ENCODE data around the gene SPAG16.

Gene SPAG16

GRCh38 chr2:213237787-213238186 is 46.5 kb upstream of the SPAG16 start:
- TF ChIP-seq PPARA (CRISPR knock-in tag; IDR thresholded peaks at IDR 0.05; ENCODE audit: borderline replicate concordance) (no peak), PATZ1 (CRISPR knock-in tag; IDR thresholded peaks at IDR 0.05; ENCODE audit: borderline replicate concordance) (no peak), ESRRG (CRISPR knock-in tag; IDR thresholded peaks at IDR 0.05) (no peak), ZFP3 (CRISPR knock-in tag; IDR thresholded peaks at IDR 0.05) (no peak), BACH2 (CRISPR knock-in tag; IDR thresholded peaks at IDR 0.05; ENCODE audit: borderline replicate concordance) (no peak), ARNTL (CRISPR knock-in tag; IDR thresholded peaks at IDR 0.05; ENCODE audit: borderline replicate concordance, low read depth) (no peak), GLIS3 (CRISPR knock-in tag; IDR thresholded peaks at IDR 0.05) (no peak), ZC3H10 (CRISPR knock-in tag; IDR thresholded peaks at IDR 0.05) (no peak), TCF4 (CRISPR knock-in tag; IDR thresholded peaks at IDR 0.05; ENCODE audit: borderline replicate concordance) (no peak), ISL1 (CRISPR knock-in tag; IDR thresholded peaks at IDR 0.05) (no peak), ZNF565 (CRISPR knock-in tag; conservative IDR thresholded peaks at IDR 0.05; ENCODE audit: low read depth) (no peak), POU6F1 (CRISPR knock-in tag; IDR thresholded peaks at IDR 0.05; ENCODE audit: borderline replicate concordance, low read depth) (no peak), ZFP30 (CRISPR knock-in tag; IDR thresholded peaks at IDR 0.05) (no peak), OSR1 (CRISPR knock-in tag; IDR thresholded peaks at IDR 0.05) (no peak), RARB (CRISPR knock-in tag; IDR thresholded peaks at IDR 0.05) (no peak), CSRNP3 (CRISPR knock-in tag; IDR thresholded peaks at IDR 0.05) (no peak), TOX (CRISPR knock-in tag; IDR thresholded peaks at IDR 0.05; ENCODE audit: borderline replicate concordance) (no peak), ZNF70 (CRISPR knock-in tag; IDR thresholded peaks at IDR 0.05) (no peak)
- TF ChIP-seq, protein P1, sequence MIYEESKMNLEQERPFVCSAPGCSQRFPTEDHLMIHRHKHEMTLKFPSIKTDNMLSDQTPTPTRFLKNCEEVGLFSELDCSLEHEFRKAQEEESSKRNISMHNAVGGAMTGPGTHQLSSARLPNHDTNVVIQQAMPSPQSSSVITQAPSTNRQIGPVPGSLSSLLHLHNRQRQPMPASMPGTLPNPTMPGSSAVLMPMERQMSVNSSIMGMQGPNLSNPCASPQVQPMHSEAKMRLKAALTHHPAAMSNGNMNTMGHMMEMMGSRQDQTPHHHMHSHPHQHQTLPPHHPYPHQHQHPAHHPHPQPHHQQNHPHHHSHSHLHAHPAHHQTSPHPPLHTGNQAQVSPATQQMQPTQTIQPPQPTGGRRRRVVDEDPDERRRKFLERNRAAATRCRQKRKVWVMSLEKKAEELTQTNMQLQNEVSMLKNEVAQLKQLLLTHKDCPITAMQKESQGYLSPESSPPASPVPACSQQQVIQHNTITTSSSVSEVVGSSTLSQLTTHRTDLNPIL (CRISPR knock-in tag; IDR thresholded peaks at IDR 0.05; ENCODE audit: low read depth) = no peak
- TF ChIP-seq, protein P2, sequence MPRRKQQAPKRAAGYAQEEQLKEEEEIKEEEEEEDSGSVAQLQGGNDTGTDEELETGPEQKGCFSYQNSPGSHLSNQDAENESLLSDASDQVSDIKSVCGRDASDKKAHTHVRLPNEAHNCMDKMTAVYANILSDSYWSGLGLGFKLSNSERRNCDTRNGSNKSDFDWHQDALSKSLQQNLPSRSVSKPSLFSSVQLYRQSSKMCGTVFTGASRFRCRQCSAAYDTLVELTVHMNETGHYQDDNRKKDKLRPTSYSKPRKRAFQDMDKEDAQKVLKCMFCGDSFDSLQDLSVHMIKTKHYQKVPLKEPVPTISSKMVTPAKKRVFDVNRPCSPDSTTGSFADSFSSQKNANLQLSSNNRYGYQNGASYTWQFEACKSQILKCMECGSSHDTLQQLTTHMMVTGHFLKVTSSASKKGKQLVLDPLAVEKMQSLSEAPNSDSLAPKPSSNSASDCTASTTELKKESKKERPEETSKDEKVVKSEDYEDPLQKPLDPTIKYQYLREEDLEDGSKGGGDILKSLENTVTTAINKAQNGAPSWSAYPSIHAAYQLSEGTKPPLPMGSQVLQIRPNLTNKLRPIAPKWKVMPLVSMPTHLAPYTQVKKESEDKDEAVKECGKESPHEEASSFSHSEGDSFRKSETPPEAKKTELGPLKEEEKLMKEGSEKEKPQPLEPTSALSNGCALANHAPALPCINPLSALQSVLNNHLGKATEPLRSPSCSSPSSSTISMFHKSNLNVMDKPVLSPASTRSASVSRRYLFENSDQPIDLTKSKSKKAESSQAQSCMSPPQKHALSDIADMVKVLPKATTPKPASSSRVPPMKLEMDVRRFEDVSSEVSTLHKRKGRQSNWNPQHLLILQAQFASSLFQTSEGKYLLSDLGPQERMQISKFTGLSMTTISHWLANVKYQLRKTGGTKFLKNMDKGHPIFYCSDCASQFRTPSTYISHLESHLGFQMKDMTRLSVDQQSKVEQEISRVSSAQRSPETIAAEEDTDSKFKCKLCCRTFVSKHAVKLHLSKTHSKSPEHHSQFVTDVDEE (CRISPR knock-in tag; IDR thresholded peaks at IDR 0.05) = no peak
- 0 out of 3 replicates have a peak, but pooled peaks have one; percentile 20 for ATAC-seq

DNA sequence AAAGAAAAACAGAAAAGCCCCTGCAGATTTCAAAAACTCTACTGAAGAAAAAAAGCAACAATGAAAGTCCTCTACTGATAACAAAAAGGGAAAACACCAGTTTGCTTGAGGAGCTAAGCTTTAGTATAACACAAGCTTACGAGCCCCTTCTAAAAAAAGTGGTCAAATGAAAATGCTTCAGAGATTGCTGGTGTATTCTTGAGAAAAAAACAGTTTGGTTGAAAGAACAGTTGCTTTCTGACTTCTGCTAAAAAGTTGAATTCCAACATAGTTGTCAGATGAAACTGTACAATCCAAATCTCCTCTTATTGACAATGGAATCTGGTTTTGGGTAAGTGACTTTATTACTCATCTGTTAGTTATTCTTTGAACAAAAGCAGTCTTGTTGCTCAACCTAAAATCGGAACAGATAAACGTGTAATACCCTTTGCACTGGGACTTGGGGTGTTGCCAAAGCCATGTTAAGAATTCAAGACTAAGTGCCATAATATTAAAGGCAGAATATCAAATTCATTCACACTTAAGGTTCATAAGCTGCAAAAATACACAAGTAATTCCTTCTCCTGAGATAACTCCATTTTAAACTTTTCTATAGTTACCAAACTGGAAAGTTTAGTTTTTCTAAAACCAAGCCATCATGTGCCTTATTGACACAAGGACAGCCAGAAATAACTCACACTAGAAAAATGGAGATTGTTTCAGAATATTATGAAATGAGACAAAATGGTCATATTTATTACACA is 45.3 kb upstream of the SPAG16 start:
- ATAC-seq = peak; percentile 80
- 0 out of 2 replicates have a peak, but pooled peaks have one; percentile 38 for TF ChIP-seq ZFP3 (CRISPR knock-in tag; IDR thresholded peaks at IDR 0.05)
- peak; percentile 64; the same call in 1 of the 2 replicates for TF ChIP-seq PATZ1 (CRISPR knock-in tag; IDR thresholded peaks at IDR 0.05; ENCODE audit: borderline replicate concordance)
- TF ChIP-seq ISL1 (CRISPR knock-in tag; IDR thresholded peaks at IDR 0.05) = peak; percentile 88
- TF ChIP-seq ESRRG (CRISPR knock-in tag; IDR thresholded peaks at IDR 0.05) = no peak
- TF ChIP-seq POU6F1 (CRISPR knock-in tag; IDR thresholded peaks at IDR 0.05; ENCODE audit: borderline replicate concordance, low read depth) = no peak
